Aorta (tissue), 5 donors: ENCODE measurements around the gene PTCSC3. TPM values are rescaled to one million over a fixed set of nuclear protein-coding genes. Genes with fewer than 3 reads are reported as not detected.

Experiments used
- ATAC-seq: fragments of 200-7000 bp; cut with Tn5 transposase; one replicate; pipeline ENCODE4 v1.9.1; 2022; ENCODE audit warnings: moderate library complexity; ENCODE audit not compliant: low FRiP score
- DNase-seq, 2 donors: peaks; one replicate each; pipeline ENCODE4 v3.0.0-alpha.2; 2020
- H3K27ac ChIP-seq, 2 donors: one replicate each; pipeline ENCODE4 v1.5.1; 2013; ENCODE audit warnings: low read length in 2 of 2, mild to moderate bottlenecking in 2 of 2, moderate library complexity in 2 of 2, control low read depth in 1 of 2, inconsistent platforms in 1 of 2, low read depth in 1 of 2
- H3K27me3 ChIP-seq, 2 donors: one replicate each; pipeline ENCODE4 v1.6.1; 2013; ENCODE audit warnings: control low read depth in 1 of 2, low read length in 1 of 2, mild to moderate bottlenecking in 1 of 2, moderate library complexity in 1 of 2; ENCODE audit not compliant: insufficient read depth in 2 of 2, control insufficient read depth in 1 of 2
- H3K36me3 ChIP-seq, 2 donors: one replicate each; pipeline ENCODE4 v1.6.1; 2013; ENCODE audit warnings: control low read depth in 1 of 2, low read length in 1 of 2, mild to moderate bottlenecking in 1 of 2; ENCODE audit not compliant: insufficient read depth in 2 of 2, control insufficient read depth in 1 of 2
- H3K4me1 ChIP-seq, 2 donors: one replicate each; pipeline ENCODE4 v1.6.1; 2013; ENCODE audit warnings: low read length in 2 of 2, control low read depth in 1 of 2, mild to moderate bottlenecking in 1 of 2, moderate library complexity in 1 of 2; ENCODE audit not compliant: insufficient read depth in 2 of 2, control insufficient read depth in 1 of 2
- H3K4me3 ChIP-seq, 2 donors: one replicate each; pipeline ENCODE4 v1.5.1; 2013; ENCODE audit warnings: low read length in 2 of 2, control low read depth in 1 of 2, mild to moderate bottlenecking in 1 of 2
- H3K9me3 ChIP-seq: one replicate; pipeline ENCODE4 v1.6.1; 2013; ENCODE audit warnings: mild to moderate bottlenecking, low read length; ENCODE audit not compliant: control insufficient read depth
- WGBS, 2 donors: extraction: QIAGEN DNeasy Blood & Tissue Kit; methylation state at CpG; one replicate each; pipeline ENCODE4 v1.1.7; 2013; 5-methylcytosine and 5-hydroxymethylcytosine counted together
- intact Hi-C, 2 donors: fragments of 100-400 bp; cut with DNase I; formaldehyde crosslinking; loops; one replicate each; pipeline versions ENCODE4 v1.14.2 to v1.15.0; 2022
- polyA plus RNA-seq, 2 donors: library from polyadenylated mRNA; stranded (reverse); fragments of 200-250 nt; gene quantifications; one replicate each; pipeline ENCODE4 v1.2.3, GENCODE V29; 2013
- total RNA-seq, 2 donors: library from RNA; stranded (reverse); fragmentation: NEBNext Ultra II Directional; extraction: Animal tissue kit (Norgen Biotek cat#: 25700); gene quantifications; one replicate each; pipeline ENCODE4 v1.2.1, GENCODE V29; 2021
- donor health status: healthy with polysubstance abuse.
- donor health status: Bipolar disorder and iron deficiency.
- donor health status: DM: no; HTN: no; CAD: no.
- donor health status: DM: no; HTN: no; CAD: no.
- donor health status: DM: yes; HTN: yes; CAD: no.

PTCSC3 gene
- total and polyA plus RNA-seq, 4 donors, result not detected

- no peaks in the 10 kb centered on the region for H3K27me3 ChIP-seq
- intact Hi-C loops, result no loop called here
- no peak for ATAC-seq
Observed at GRCh38 chr14:36215217-36215598, 38.7 kb upstream of the PTCSC3 start.

GRCh38 chr14:36214476-36215216 is 38.1 kb upstream of the PTCSC3 start:
- H3K4me1 ChIP-seq, result no peaks in the 10 kb centered on the region
- DNase-seq (no peak), ATAC-seq (no peak)
- intact Hi-C loops, result no loop called here
- no peaks in the 10 kb centered on the region for H3K9me3 ChIP-seq
- H3K27ac ChIP-seq, result no peak overlapping the region
- no peaks in the 10 kb centered on the region for H3K36me3 ChIP-seq
- WGBS, 2 donors, result 35 to 43% methylated on average over 5 of the region's 5 CpGs
- H3K4me3 ChIP-seq, result no peak overlapping the region
- no peaks in the 10 kb centered on the region for H3K27me3 ChIP-seq

More at GRCh38 chr14:36215217-36215598, 38.7 kb upstream of the PTCSC3 start:
- no peak for DNase-seq
- H3K4me1 ChIP-seq, result no peaks in the 10 kb centered on the region
- no peaks in the 10 kb centered on the region for H3K9me3 ChIP-seq
- no peaks in the 10 kb centered on the region for H3K36me3 ChIP-seq
- H3K27ac ChIP-seq, result no peak overlapping the region
- WGBS, 2 donors, result 55 to 57% methylated on average over 3 of the region's 3 CpGs
- no peak overlapping the region for H3K4me3 ChIP-seq

- ATAC-seq (no peak), DNase-seq (no peak)
- Histone ChIP-seq H3K27ac (no peak overlapping the region), H3K4me3 (no peak overlapping the region), H3K4me1 (no peaks in the 10 kb centered on the region), H3K36me3 (no peaks in the 10 kb centered on the region), H3K27me3 (no peaks in the 10 kb centered on the region), H3K9me3 (no peaks in the 10 kb centered on the region)
- intact Hi-C loops, result no loop called here
- WGBS, 2 donors, result 93 to 96% methylated on average over 3 of the region's 3 CpGs
Observed at GRCh38 chr14:36212987-36213386, 36.5 kb upstream of the PTCSC3 start.

- Histone ChIP-seq H3K4me3 (no peak overlapping the region), H3K27me3 (no peaks in the 10 kb centered on the region), H3K9me3 (no peaks in the 10 kb centered on the region), H3K4me1 (no peaks in the 10 kb centered on the region), H3K36me3 (no peaks in the 10 kb centered on the region), H3K27ac (no peak overlapping the region)
- 44 to 78% methylated on average over 1 of the region's 1 CpG for WGBS, 2 donors
- ATAC-seq, result no peak
- intact Hi-C loops, result no loop called here
- DNase-seq, result no peak
Observed at GRCh38 chr14:36212577-36212976, 36.1 kb upstream of the PTCSC3 start.

GRCh38 chr14:36208690-36209278 is 32.3 kb upstream of the PTCSC3 start:
- 56 to 68% methylated on average over 2 of the region's 2 CpGs for whole genome bisulfite sequencing, 2 donors
- no peaks in the 10 kb centered on the region for H3K36me3 ChIP-seq
- DNase-seq (no peak), ATAC-seq (no peak)
- H3K4me3 ChIP-seq, result no peak overlapping the region
- intact Hi-C loops, result no loop called here
- no peaks in the 10 kb centered on the region for H3K27me3 ChIP-seq
- H3K27ac ChIP-seq, result no peak overlapping the region
- no peaks in the 10 kb centered on the region for H3K9me3 ChIP-seq
- H3K4me1 ChIP-seq, result no peaks in the 10 kb centered on the region

- DNase-seq (no peak), ATAC-seq (no peak)
- WGBS, 2 donors, result 34 to 68% methylated on average over 1 of the region's 1 CpG
- no peak overlapping the region for H3K27ac ChIP-seq
- no peaks in the 10 kb centered on the region for H3K36me3 ChIP-seq
- H3K27me3 ChIP-seq, result no peaks in the 10 kb centered on the region
- no peaks in the 10 kb centered on the region for H3K4me1 ChIP-seq
- intact Hi-C loops, result no loop called here
- no peak overlapping the region for H3K4me3 ChIP-seq
- no peaks in the 10 kb centered on the region for H3K9me3 ChIP-seq
Observed at GRCh38 chr14:36207500-36207899, 31.0 kb upstream of the PTCSC3 start.

DNA sequence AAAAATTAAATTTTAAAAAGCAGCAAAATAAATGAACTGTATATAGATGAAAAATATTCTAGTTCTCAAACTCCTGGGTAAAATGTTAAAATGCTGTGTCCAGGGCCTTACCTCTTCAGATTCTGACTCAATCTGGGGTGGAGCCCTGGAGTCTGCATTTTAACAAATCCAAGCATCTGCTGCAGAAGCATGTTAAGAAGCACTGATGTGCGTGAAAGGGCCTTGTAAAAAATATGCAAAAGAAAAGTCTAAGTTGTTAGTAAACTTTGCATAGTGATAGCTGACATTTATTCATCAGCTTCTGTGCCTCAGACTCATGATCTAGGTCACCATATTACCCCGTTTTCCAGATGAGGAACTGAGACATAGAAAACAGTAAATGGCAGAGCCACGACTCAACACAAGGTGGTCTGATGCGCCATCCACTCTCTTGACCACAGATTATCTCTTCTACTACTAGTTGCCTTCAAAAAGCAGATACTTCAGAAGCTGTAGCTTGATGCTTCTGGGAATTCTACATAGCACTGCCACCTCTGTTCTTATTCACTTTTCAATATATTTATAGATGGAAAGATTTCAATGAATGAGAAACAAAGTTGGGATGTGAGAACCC is 28.0 kb upstream of the PTCSC3 start:
- ATAC-seq, result no peak
- no peaks in the 10 kb centered on the region for H3K36me3 ChIP-seq

DNA sequence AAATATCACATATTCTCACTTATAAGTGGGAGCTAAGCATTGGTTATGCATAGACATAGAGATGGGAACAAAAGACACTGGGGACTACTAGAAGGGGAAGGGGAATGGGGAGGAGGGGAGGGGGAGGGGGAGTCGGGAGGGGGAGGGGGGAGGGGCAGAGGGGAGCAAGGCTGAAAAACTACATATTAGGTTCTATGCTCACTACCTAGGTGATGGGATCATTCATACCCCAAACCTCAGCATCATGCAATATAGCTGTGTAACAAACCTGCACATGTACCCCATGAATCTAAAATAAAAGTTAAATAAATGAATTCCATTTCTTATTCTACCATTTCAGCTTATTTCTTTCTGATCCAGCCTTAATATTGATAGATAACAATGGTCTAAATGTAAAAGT is 21.9 kb upstream of the PTCSC3 start:
- peaks cover 2% of the 10 kb centered on the region for H3K9me3 ChIP-seq
- no peaks in the 10 kb centered on the region for H3K36me3 ChIP-seq
- H3K4me3 ChIP-seq, result no peak overlapping the region
- DNase-seq (no peak), ATAC-seq (no peak)
- H3K27ac ChIP-seq, result no peak overlapping the region
- intact Hi-C loops, result no loop called here
- WGBS, 2 donors, result 33% methylated on average over 1 of the region's 1 CpG; no CpG with 5 or more reads in 1 of the 2 donors
- no peaks in the 10 kb centered on the region for H3K27me3 ChIP-seq
- H3K4me1 ChIP-seq, result no peaks in the 10 kb centered on the region

More for the DNA sequence above, 28.0 kb upstream of the PTCSC3 start:
- Histone ChIP-seq H3K9me3 (peaks cover 2% of the 10 kb centered on the region), H3K27me3 (no peaks in the 10 kb centered on the region), H3K27ac (no peak overlapping the region), H3K4me1 (no peaks in the 10 kb centered on the region), H3K4me3 (no peak overlapping the region)
- WGBS, 2 donors, result 82 to 85% methylated on average over 4 of the region's 4 CpGs
- intact Hi-C loops, result no loop called here
- no peak for DNase-seq

GRCh38 chr14:36194663-36195062 is 18.1 kb upstream of the PTCSC3 start:
- no peaks in the 10 kb centered on the region for H3K9me3 ChIP-seq
- intact Hi-C loops, result no loop called here
- no peaks in the 10 kb centered on the region for H3K4me1 ChIP-seq
- no peaks in the 10 kb centered on the region for H3K27me3 ChIP-seq
- no peak for DNase-seq
- H3K27ac ChIP-seq, result no peak overlapping the region
- no peaks in the 10 kb centered on the region for H3K36me3 ChIP-seq
- no peak for ATAC-seq
- WGBS, 2 donors, result 85 to 87% methylated on average over 3 to 4 of the region's 4 CpGs
- H3K4me3 ChIP-seq, result no peak overlapping the region
